GM12891 (cell line): Measurements from ENCODE around the gene ADAMTS17.

ENCODE experiments used
- PAX5 ChIP-seq: IDR thresholded peaks from 2 replicates; pipeline ENCODE4 v1.6.1; 2011; ENCODE audit warnings: low read length, moderate library complexity, mild to moderate bottlenecking; ENCODE audit not compliant: insufficient read depth, severe bottlenecking
- POLR2A ChIP-seq: IDR thresholded peaks from 2 replicates; pipeline ENCODE4 v1.6.1; 2011; ENCODE audit warnings: low read depth, low read length, control low read depth
- POLR2AphosphoS5 ChIP-seq: IDR thresholded peaks from 2 replicates; pipeline ENCODE4 v1.6.1; 2011; ENCODE audit warnings: low read depth, low read length, control low read depth
- TAF1 ChIP-seq: IDR thresholded peaks from 2 replicates; pipeline ENCODE4 v1.6.1; 2011; ENCODE audit warnings: low read depth, low read length, control low read depth

GRCh38 chr15:100250176-100250800 is 91.5 kb downstream of the ADAMTS17 start:
- no peak for TF ChIP-seq POLR2A
- no peak for TF ChIP-seq PAX5
- TF ChIP-seq TAF1, result no peak
- TF ChIP-seq POLR2AphosphoS5, result no peak
